Measurements from ENCODE around the gene OSBPL10. TPM values are rescaled to one million over a fixed set of nuclear protein-coding genes. Genes with fewer than 3 reads are reported as not detected.

The OSBPL10 gene
- total RNA-seq, 1 experiment from 2014 or later, result 74.7 TPM

DNA sequence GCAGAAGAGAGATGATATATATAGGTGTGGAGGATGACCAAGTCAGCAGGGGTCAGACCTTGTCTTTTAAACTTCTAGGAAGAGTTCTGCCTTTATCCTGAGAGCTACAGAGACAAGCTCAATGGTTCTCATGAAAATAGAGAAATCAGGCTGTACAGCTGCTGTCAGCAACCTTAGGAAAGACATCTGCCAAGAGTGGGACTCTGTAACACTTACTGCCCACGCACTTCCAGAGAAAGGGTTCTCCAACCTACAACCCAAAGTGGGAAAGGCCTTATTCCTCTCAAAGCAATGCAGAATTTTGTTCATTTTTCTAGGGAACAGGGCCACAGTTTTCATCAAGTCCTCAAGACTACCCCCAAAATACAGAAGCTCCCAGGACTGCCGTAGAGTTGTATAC lies 309.6 kb downstream of the OSBPL10 start:
- Mint-ChIP-seq H3K27ac (ENCODE audit: unreplicated experiment) (no peak overlapping the region), H3K36me3 (ENCODE audit: insufficient read depth, unreplicated experiment) (peaks cover 13% of the 10 kb centered on the region), H3K4me3 (ENCODE audit: low read depth, unreplicated experiment) (no peak overlapping the region), H3K9me3 (ENCODE audit: low read depth, unreplicated experiment) (no peaks in the 10 kb centered on the region), H3K4me1 (ENCODE audit: low read depth, unreplicated experiment) (peaks cover 7% of the 10 kb centered on the region), H3K27me3 (ENCODE audit: unreplicated experiment) (no peaks in the 10 kb centered on the region)
- no TSS peak for BruUV-seq (replicated peaks)
- intact Hi-C loops (cut with micrococcal nuclease; ENCODE audit: unreplicated experiment), result no loop called here
- TF ChIP-seq, protein P1, sequence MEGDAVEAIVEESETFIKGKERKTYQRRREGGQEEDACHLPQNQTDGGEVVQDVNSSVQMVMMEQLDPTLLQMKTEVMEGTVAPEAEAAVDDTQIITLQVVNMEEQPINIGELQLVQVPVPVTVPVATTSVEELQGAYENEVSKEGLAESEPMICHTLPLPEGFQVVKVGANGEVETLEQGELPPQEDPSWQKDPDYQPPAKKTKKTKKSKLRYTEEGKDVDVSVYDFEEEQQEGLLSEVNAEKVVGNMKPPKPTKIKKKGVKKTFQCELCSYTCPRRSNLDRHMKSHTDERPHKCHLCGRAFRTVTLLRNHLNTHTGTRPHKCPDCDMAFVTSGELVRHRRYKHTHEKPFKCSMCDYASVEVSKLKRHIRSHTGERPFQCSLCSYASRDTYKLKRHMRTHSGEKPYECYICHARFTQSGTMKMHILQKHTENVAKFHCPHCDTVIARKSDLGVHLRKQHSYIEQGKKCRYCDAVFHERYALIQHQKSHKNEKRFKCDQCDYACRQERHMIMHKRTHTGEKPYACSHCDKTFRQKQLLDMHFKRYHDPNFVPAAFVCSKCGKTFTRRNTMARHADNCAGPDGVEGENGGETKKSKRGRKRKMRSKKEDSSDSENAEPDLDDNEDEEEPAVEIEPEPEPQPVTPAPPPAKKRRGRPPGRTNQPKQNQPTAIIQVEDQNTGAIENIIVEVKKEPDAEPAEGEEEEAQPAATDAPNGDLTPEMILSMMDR (IDR thresholded peaks at IDR 0.05; ENCODE audit: unreplicated experiment), result no peak
- CTCF ChIA-PET, result interaction anchor here (0.8 kb wide), 1 partner anchor 251 kb away, joined by 12 read pairs; no protein-coding TSS in a partner anchor
- DNase-seq, result no peak

DNA sequence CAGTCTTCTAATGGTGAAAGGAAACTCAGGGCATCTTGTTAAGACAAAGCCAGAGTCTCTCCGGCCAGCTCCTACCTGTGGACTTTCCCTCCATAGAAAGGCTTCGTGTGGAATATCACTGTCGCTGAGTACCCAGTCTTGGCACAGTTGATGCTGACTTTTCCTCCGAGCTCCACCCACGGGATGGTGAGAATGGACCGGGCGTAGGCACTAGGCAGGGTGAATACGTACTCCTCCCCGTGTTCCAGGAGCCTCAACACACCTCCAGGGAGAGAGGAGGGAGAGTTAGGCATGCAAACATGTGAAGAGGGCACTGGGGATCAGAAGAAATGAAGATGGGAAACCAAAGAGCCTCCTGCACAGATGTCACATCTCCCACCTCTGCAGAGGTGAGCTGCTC lies 310.3 kb downstream of the OSBPL10 start:
- Mint-ChIP-seq H3K36me3 (ENCODE audit: insufficient read depth, unreplicated experiment) (peaks cover 16% of the 10 kb centered on the region), H3K9me3 (ENCODE audit: low read depth, unreplicated experiment) (no peaks in the 10 kb centered on the region), H3K4me3 (ENCODE audit: low read depth, unreplicated experiment) (no peak overlapping the region), H3K27ac (ENCODE audit: unreplicated experiment) (no peak overlapping the region), H3K4me1 (ENCODE audit: low read depth, unreplicated experiment) (peaks cover 7% of the 10 kb centered on the region), H3K27me3 (ENCODE audit: unreplicated experiment) (no peaks in the 10 kb centered on the region)
- intact Hi-C loops (cut with micrococcal nuclease; ENCODE audit: unreplicated experiment), result no loop called here
- DNase-seq, result no peak
- no TSS peak for BruUV-seq (replicated peaks)
- CTCF ChIA-PET, result no interaction called here
- TF ChIP-seq, protein P1 (IDR thresholded peaks at IDR 0.05; ENCODE audit: unreplicated experiment), result no peak

DNA sequence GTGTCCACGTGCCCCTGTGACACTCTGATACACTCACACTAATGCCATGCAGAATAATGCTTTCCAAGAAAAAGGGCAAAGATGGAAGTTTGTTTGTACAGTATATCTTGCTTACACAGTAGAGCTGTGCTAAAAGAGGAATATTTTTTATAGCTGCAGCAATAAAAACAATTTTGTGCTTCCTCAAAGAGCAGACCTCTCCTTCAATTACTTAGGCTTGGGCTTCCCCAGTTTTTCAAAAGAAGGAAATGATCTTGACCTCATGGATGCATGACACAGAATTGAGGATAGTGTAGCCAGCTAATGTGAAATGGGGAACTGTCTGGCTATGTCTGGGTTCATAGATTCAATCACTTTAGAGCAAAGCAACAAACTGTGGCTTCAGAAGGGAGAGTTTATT lies 310.9 kb downstream of the OSBPL10 start:
- peaks cover 7% of the 10 kb centered on the region for H3K4me1 Mint-ChIP-seq (ENCODE audit: low read depth, unreplicated experiment)
- H3K36me3 Mint-ChIP-seq (ENCODE audit: insufficient read depth, unreplicated experiment), result peaks cover 18% of the 10 kb centered on the region
- no peak overlapping the region for H3K4me3 Mint-ChIP-seq (ENCODE audit: low read depth, unreplicated experiment)
- no peaks in the 10 kb centered on the region for H3K27me3 Mint-ChIP-seq (ENCODE audit: unreplicated experiment)
- intact Hi-C loops (cut with micrococcal nuclease; ENCODE audit: unreplicated experiment), result no loop called here
- BruUV-seq (replicated peaks), result no TSS peak
- H3K9me3 Mint-ChIP-seq (ENCODE audit: low read depth, unreplicated experiment), result no peaks in the 10 kb centered on the region
- DNase-seq, result no peak
- CTCF ChIA-PET, result no interaction called here
- H3K27ac Mint-ChIP-seq (ENCODE audit: unreplicated experiment), result no peak overlapping the region
- TF ChIP-seq, protein P1 (IDR thresholded peaks at IDR 0.05; ENCODE audit: unreplicated experiment), result no peak

DNA sequence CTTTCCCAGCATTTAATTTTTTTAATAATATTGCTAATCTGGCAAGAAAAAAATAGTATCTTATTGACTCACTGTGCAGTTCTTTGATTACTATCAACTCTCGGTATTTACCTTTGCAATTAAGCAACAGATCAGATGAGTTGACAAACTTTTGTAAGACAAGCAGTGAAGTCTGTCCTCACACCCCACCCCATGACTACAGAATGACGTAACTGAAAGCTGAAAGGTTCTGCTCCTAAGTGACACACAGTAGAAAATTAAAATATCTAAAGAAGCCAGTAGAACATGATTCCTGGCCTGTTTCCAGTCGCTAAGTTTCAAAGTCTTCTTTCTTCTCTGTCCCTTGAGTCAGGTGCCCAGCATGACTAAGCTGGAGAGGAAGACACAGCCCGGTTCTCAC lies 312.8 kb downstream of the OSBPL10 start:
- H3K27ac Mint-ChIP-seq (ENCODE audit: unreplicated experiment), result no peak overlapping the region
- BruUV-seq (replicated peaks), result no TSS peak
- H3K4me3 Mint-ChIP-seq (ENCODE audit: low read depth, unreplicated experiment), result no peak overlapping the region
- H3K27me3 Mint-ChIP-seq (ENCODE audit: unreplicated experiment), result no peaks in the 10 kb centered on the region
- CTCF ChIA-PET, result no interaction called here
- H3K4me1 Mint-ChIP-seq (ENCODE audit: low read depth, unreplicated experiment), result peaks cover 7% of the 10 kb centered on the region
- TF ChIP-seq, protein P1 (IDR thresholded peaks at IDR 0.05; ENCODE audit: unreplicated experiment), result no peak
- H3K9me3 Mint-ChIP-seq (ENCODE audit: low read depth, unreplicated experiment), result no peaks in the 10 kb centered on the region
- H3K36me3 Mint-ChIP-seq (ENCODE audit: insufficient read depth, unreplicated experiment), result peaks cover 14% of the 10 kb centered on the region
- no peak for DNase-seq
- intact Hi-C loops (cut with micrococcal nuclease; ENCODE audit: unreplicated experiment), result no loop called here
